Tibial nerve (tissue), 4 donors: ENCODE data around the gene SNAPC5. TPM values are rescaled to one million over a fixed set of nuclear protein-coding genes. Genes with fewer than 3 reads are reported as not detected.

ENCODE experiments used
- DNase-seq, 2 donors: peaks; one replicate each; pipeline ENCODE4 v3.0.0-alpha.2; 2019; ENCODE audit warnings: low spot score in 2 of 2
- H3K27ac ChIP-seq, 4 donors: fragments of 200-600 bp; sonication (generic) in 3 of 4; one replicate each; pipeline ENCODE4 v1.5.1; 2017 to 2019; ENCODE audit warnings: mild to moderate bottlenecking in 1 of 4
- H3K27me3 ChIP-seq, 2 donors: fragments of 200-600 bp; sonication (generic) in 1 of 2; one replicate each; pipeline versions ENCODE4 v1.5.1 to v1.6.0; 2017 to 2019
- H3K36me3 ChIP-seq, 3 donors: fragments of 200-600 bp; sonication (generic); one replicate each; pipeline ENCODE4 v1.5.1; 2018 to 2019
- H3K4me1 ChIP-seq, 4 donors: fragments of 200-600 bp; sonication (generic) in 3 of 4; one replicate each; pipeline ENCODE4 v1.5.1; 2017 to 2019
- H3K4me3 ChIP-seq, 4 donors: fragments of 200-600 bp; sonication (generic) in 3 of 4; one replicate each; pipeline ENCODE4 v1.5.1; 2017 to 2019; ENCODE audit warnings: mild to moderate bottlenecking in 1 of 4, moderate library complexity in 1 of 4
- H3K9me3 ChIP-seq, 4 donors: fragments of 200-600 bp; sonication (generic) in 3 of 4; one replicate each; pipeline ENCODE4 v1.5.1; 2017 to 2019
- EP300 ChIP-seq, 2 donors: sonication (generic); formaldehyde crosslinking; IDR thresholded peaks; one replicate each; pipeline ENCODE4 v1.6.1; 2017; ENCODE audit warnings: antibody characterized with exemption in 2 of 2, mild to moderate bottlenecking in 1 of 2
- POLR2A ChIP-seq, 2 donors: fragments of 450-650 bp; IDR thresholded peaks; one replicate each; pipeline ENCODE4 v1.6.1; 2017; ENCODE audit warnings: antibody characterized with exemption in 2 of 2, mild to moderate bottlenecking in 2 of 2, moderate library complexity in 2 of 2
- WGBS, 2 donors: methylation state at CpG; one replicate each; pipeline ENCODE4 v1.1.5; 2018; 5-methylcytosine and 5-hydroxymethylcytosine counted together
- total RNA-seq, 4 donors: library from RNA; depleted of rRNA; stranded (reverse); fragments of >200 nt; gene quantifications; one replicate each; pipeline ENCODE4 v1.1.0, GENCODE V29; 2016
- TF ChIP-seq, protein P1 (sequence below), 5 experiments: fragments of 200-600 bp in 3 of 5; fragments of 450-650 bp in 2 of 5; sonication (generic) in 3 of 5; IDR thresholded peaks; one replicate each; pipeline ENCODE4 v1.5.1; 2016 to 2019; ENCODE audit warnings: antibody characterized with exemption in 5 of 5, mild to moderate bottlenecking in 3 of 5, moderate library complexity in 2 of 5

Gene SNAPC5
- total RNA-seq, 4 donors from 2014 or later, result 12.7 to 25.8 (median 20.9) TPM

DNA sequence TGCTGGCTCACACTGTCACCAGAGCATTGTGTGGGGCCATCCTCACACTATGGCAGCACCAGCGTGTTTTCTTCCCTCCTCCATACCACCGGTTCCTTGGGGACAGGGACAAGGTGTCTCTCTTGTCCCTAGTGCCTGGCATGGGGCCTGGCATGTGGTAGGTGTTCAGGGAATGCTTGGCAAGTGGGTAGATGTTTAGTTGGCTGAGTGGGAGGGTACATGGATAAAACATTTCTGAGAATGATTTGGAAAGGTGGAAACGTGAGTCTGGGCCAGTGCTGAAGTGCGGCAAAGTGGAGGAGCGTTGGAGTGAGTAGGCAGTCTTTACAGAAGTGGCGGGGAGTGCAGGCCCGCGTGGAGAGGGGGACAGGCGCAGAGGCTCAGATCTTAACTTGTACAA lies 15.0 kb downstream of the SNAPC5 start:
- Histone ChIP-seq H3K9me3 (no peaks in the 10 kb centered on the region), H3K36me3 (peaks cover 0 to 52% (median 0%) of the 10 kb centered on the region in 3 donors), H3K27ac (no peak overlapping the region), H3K4me1 (no peaks in the 10 kb centered on the region), H3K4me3 (no peak overlapping the region), H3K27me3 (no peaks in the 10 kb centered on the region)
- 79 to 80% methylated on average over 9 of the region's 9 CpGs for WGBS, 2 donors
- no peak for DNase-seq
- TF ChIP-seq EP300 (IDR thresholded peaks at IDR 0.05) (no peak), POLR2A (IDR thresholded peaks at IDR 0.05) (no peak)
- TF ChIP-seq, protein P1, sequence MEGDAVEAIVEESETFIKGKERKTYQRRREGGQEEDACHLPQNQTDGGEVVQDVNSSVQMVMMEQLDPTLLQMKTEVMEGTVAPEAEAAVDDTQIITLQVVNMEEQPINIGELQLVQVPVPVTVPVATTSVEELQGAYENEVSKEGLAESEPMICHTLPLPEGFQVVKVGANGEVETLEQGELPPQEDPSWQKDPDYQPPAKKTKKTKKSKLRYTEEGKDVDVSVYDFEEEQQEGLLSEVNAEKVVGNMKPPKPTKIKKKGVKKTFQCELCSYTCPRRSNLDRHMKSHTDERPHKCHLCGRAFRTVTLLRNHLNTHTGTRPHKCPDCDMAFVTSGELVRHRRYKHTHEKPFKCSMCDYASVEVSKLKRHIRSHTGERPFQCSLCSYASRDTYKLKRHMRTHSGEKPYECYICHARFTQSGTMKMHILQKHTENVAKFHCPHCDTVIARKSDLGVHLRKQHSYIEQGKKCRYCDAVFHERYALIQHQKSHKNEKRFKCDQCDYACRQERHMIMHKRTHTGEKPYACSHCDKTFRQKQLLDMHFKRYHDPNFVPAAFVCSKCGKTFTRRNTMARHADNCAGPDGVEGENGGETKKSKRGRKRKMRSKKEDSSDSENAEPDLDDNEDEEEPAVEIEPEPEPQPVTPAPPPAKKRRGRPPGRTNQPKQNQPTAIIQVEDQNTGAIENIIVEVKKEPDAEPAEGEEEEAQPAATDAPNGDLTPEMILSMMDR (IDR thresholded peaks at IDR 0.05), result no peak

DNA sequence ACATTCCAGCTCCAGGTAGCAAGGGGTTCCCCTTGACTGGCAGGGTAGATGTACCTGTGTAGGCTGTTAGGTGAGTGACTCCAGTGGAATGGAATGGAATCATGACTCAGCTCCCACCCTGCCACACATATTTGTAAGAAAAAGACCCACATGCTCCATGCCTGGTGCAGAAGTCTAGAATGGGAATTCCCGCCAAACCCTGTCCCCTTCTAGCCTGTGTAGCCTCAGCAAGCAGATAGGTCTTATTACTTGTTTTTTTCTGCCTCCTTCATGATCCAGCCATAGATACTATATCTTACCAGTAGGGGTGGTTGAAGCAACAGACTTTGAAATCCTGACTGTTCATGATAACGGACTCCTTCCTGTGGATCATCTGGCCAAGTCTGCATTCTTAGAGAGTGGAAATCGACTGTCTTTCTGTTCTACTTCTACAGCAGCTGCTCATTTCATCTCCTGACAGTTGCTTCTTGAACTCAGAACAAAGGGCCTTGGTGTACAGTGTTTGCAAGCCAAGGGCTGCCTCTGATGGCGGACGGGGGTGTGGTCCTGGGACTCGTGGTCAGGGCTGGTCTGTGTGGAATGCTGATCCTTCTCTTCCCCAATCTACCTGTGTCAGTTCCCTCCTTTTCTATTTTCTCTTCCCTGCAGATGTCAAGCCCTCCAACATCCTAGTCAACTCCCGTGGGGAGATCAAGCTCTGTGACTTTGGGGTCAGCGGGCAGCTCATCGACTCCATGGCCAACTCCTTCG lies 16.3 kb downstream of the SNAPC5 start:
- 80 to 93% methylated on average over 10 of the region's 10 CpGs for WGBS, 2 donors
- H3K27ac ChIP-seq, result no peak overlapping the region

DNA sequence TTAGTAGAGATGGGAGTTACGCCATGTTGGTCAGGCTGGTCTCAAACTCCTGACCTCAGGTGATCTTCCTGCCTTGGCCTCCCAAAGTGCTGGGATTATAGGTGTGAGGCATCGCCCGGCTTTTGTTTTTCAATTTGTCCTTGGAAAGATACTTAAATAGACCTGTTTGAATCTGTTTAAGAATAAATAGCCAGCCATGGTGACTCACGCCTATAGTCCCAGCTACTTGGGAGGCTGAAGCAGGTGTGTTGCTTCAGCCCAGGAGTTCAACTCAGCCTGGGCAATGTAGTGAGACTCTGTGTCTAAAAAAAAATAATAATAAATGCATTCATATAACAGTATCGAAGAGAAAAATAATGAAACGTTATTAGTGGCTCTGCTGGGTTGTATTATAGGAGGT lies 17.3 kb downstream of the SNAPC5 start:
- WGBS, 2 donors, result 94 to 96% methylated on average over 6 of the region's 6 CpGs
- DNase-seq, result no peak
- TF ChIP-seq EP300 (IDR thresholded peaks at IDR 0.05), result no peak
- no peak for TF ChIP-seq POLR2A (IDR thresholded peaks at IDR 0.05)
- TF ChIP-seq, protein P1 (IDR thresholded peaks at IDR 0.05), result no peak
- peaks cover 0 to 38% (median 0%) of the 10 kb centered on the region in 3 donors for H3K36me3 ChIP-seq
- H3K27ac ChIP-seq, result no peak overlapping the region
- H3K4me1 ChIP-seq, result no peaks in the 10 kb centered on the region
- H3K9me3 ChIP-seq, result no peaks in the 10 kb centered on the region
- H3K27me3 ChIP-seq, result no peaks in the 10 kb centered on the region
- H3K4me3 ChIP-seq, result no peak overlapping the region

More for the DNA sequence above, 16.3 kb downstream of the SNAPC5 start:
- Histone ChIP-seq H3K4me3 (no peak overlapping the region), H3K27me3 (no peaks in the 10 kb centered on the region), H3K4me1 (no peaks in the 10 kb centered on the region), H3K9me3 (no peaks in the 10 kb centered on the region), H3K36me3 (peaks cover 0 to 43% (median 0%) of the 10 kb centered on the region in 3 donors)
- TF ChIP-seq, protein P1 (IDR thresholded peaks at IDR 0.05), result no peak
- TF ChIP-seq EP300 (IDR thresholded peaks at IDR 0.05) (no peak), POLR2A (IDR thresholded peaks at IDR 0.05) (no peak)
- no peak for DNase-seq

DNA sequence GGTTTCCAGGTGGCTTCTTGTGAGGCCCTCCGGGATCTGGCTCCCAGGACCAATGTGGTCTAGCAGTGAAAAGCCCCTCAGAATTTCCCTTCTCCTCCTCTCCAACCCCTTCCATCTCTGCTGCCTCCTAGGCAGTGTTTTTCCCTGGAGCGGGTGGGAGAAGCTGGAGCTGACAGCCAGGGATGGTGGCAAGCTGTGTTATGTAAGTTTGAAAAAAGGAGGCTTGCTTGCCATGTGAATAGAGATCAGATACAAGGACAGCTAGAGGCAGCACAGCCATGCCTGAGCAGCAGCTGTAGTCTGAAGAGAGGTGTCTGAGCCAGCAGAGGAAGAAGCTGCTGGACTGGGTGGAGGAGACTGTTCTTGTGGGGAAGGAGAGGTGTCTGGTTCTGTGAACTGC lies 20.6 kb downstream of the SNAPC5 start:
- H3K27me3 ChIP-seq, result no peaks in the 10 kb centered on the region
- H3K36me3 ChIP-seq, result peaks cover 0 to 12% (median 0%) of the 10 kb centered on the region in 3 donors
- H3K27ac ChIP-seq, result no peak overlapping the region
- TF ChIP-seq, protein P1 (IDR thresholded peaks at IDR 0.05), result no peak
- TF ChIP-seq POLR2A (IDR thresholded peaks at IDR 0.05) (no peak), EP300 (IDR thresholded peaks at IDR 0.05) (no peak)
- H3K4me3 ChIP-seq, result no peak overlapping the region
- peaks cover 0 to 10% (median 0%) of the 10 kb centered on the region in 4 donors for H3K4me1 ChIP-seq
- no peak for DNase-seq
- 85 to 91% methylated on average over 2 of the region's 2 CpGs for WGBS, 2 donors
- no peaks in the 10 kb centered on the region for H3K9me3 ChIP-seq

DNA sequence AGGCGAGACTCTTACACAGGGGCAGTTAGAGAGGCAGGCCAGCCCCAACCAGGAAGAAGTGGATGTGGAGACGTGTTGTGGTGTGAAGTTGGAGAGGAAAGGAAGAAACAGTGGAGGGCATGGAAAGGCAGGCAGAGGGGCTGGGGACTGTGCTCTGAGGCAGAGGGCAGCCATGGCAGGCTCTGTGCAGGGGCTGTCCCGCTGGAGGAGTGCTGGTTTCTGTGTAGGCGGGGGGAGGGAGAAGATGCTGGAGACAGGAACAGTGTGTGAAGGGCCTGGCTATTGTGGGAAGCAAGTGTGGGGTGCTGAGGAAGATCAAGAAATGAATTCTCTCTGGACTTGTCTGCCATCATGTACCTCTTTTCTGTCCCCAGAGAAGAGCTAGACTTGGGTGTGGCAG lies 21.0 kb downstream of the SNAPC5 start:
- no peak overlapping the region for H3K27ac ChIP-seq
- no peaks in the 10 kb centered on the region for H3K27me3 ChIP-seq
- peaks cover 0 to 7% (median 0%) of the 10 kb centered on the region in 3 donors for H3K36me3 ChIP-seq
- no peak overlapping the region for H3K4me3 ChIP-seq
- TF ChIP-seq EP300 (IDR thresholded peaks at IDR 0.05), result no peak
- TF ChIP-seq POLR2A (IDR thresholded peaks at IDR 0.05), result no peak
- TF ChIP-seq, protein P1 (IDR thresholded peaks at IDR 0.05), result no peak
- 76 to 82% methylated on average over 4 of the region's 4 CpGs for WGBS, 2 donors
- peaks cover 0 to 10% (median 0%) of the 10 kb centered on the region in 4 donors for H3K4me1 ChIP-seq
- no peak for DNase-seq
- H3K9me3 ChIP-seq, result no peaks in the 10 kb centered on the region
